Stimulated activated effector memory CD8-positive, alpha-beta T cell treated with anti-CD3 and anti-CD28 coated beads, Interleukin-12 subunit alpha, Interleukin-12 subunit beta, amount 100 ng/mL, for 72 hours (primary cell): ENCODE measurements around the gene RBM6.
"Not testable (repeated sequence)": the region's sequence is repeated elsewhere in the genome, so short reads cannot be mapped to it uniquely, and the experiment has no call there.

Experiments
- ATAC-seq: fragments of 150-1000 bp; cut with Tn5 transposase; 2 replicates; pipeline ENCODE4 v1.10.0; 2021
- DNase-seq, 2 donors: peaks; one replicate each; pipeline ENCODE4 v3.0.0; 2021 to 2022; ENCODE audit warnings: low spot score in 2 of 2
- H3K27ac Mint-ChIP-seq: one replicate; pipeline ENCODE4 v1.8.0; 2022; ENCODE audit warnings: mild to moderate bottlenecking, mixed read lengths
- H3K36me3 Mint-ChIP-seq: one replicate; pipeline ENCODE4 v1.8.0; 2022; ENCODE audit warnings: mild to moderate bottlenecking, mixed read lengths
- H3K4me1 Mint-ChIP-seq: one replicate; pipeline ENCODE4 v1.8.0; 2022; ENCODE audit warnings: mixed read lengths
- H3K4me3 Mint-ChIP-seq: one replicate; pipeline ENCODE4 v1.8.0; 2022; ENCODE audit warnings: mild to moderate bottlenecking, mixed read lengths
- H3K9me3 Mint-ChIP-seq: one replicate; pipeline ENCODE4 v1.8.0; 2022; ENCODE audit warnings: mixed read lengths

Gene RBM6

DNA sequence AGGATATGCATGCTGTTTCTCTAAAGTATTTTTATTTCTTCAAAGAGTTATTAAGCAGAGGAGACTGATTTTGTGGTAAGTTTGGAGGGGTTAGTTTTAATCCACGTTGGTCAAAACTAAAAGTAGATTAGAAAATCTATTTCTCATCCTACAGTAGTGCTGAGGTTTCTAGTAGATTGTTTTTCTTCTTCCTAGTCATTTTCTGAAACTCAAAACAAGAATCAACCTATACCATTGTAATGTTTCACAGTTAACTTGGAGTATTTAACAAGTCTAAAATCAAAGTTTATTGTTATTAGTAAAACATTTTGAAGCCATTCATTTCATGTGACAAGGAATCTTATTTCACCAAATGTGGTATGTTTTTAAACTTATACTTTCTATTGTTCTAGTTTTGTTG lies 57.9 kb downstream of the RBM6 start:
- ATAC-seq: peak; percentile 65
- peaks cover 61% of the 10 kb centered on the region for H3K36me3 Mint-ChIP-seq
- peak overlapping the region; percentile 18 for H3K27ac Mint-ChIP-seq
- no peak overlapping the region for H3K4me3 Mint-ChIP-seq
- no peak for DNase-seq
- peaks cover 8% of the 10 kb centered on the region for H3K4me1 Mint-ChIP-seq
- no peaks in the 10 kb centered on the region for H3K9me3 Mint-ChIP-seq

DNA sequence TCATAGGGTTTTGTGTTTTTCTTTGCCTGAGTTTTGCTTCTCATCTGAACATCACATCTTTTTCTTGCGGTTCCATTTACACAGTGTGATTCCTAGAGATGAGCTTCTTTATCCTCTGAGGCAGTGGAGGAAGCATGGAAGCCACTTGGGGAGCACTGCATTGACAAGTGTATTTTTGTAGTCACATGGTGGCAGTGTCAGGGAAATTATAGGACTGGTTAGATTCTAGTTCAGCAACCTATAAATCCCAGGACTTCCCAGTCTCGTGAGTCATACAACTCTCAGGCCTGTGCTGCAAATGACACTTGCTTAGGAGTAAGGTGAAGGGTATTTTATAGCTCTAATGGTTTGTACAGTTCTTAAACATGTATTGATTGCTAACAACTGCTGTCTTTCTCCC lies 58.4 kb downstream of the RBM6 start:
- peaks cover 62% of the 10 kb centered on the region for H3K36me3 Mint-ChIP-seq
- H3K4me3 Mint-ChIP-seq: no peak overlapping the region
- DNase-seq (no peak), ATAC-seq (no peak)
- H3K4me1 Mint-ChIP-seq: peaks cover 8% of the 10 kb centered on the region
- H3K27ac Mint-ChIP-seq: peak overlapping the region; percentile 18
- no peaks in the 10 kb centered on the region for H3K9me3 Mint-ChIP-seq

DNA sequence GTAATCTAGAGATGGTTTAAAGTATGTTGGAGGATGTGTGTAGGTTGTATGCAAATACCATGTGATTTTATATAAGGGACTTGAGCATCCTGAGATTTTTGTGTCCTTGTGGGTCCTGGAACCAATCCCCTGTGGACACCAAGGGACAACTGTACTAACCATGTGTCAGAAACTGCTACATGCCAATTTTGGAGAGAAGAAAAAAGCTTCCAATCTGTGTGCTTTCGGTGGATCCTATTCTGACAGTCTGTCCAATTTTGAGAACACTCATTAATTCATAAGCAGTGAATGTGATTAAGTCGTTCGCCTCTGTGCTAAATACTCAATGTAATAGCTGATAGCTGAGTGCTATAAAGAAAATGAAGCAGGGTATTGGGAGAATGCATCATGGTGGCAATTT lies 61.6 kb downstream of the RBM6 start:
- Mint-ChIP-seq H3K4me1 (peaks cover 8% of the 10 kb centered on the region), H3K27ac (no peak overlapping the region), H3K4me3 (no peak overlapping the region), H3K9me3 (no peaks in the 10 kb centered on the region), H3K36me3 (peaks cover 55% of the 10 kb centered on the region)
- DNase-seq: no peak
- no peak for ATAC-seq

DNA sequence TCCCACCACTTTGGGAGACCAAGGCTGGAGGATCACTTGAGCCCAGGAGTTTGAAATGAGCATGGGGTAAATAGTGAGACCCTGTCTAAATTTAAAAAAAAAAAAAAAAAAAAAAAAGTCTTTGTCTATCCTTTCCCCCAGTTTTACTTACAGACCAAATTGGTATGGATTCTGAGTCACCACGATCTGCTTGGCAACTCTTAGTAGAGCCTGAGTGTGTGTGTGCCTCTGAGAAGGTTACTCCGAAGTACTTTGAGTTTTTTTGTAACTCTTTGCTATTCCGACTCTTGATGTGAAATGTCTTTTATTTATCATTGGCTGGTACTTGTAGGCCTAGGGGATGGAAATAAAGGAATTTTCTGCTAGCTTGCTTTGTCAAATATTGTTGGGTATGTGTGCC lies 63.3 kb downstream of the RBM6 start:
- H3K4me1 Mint-ChIP-seq: no peaks in the 10 kb centered on the region
- H3K27ac Mint-ChIP-seq: no peak overlapping the region
- H3K9me3 Mint-ChIP-seq: no peaks in the 10 kb centered on the region
- ATAC-seq (no peak), DNase-seq (no peak)
- H3K36me3 Mint-ChIP-seq: peaks cover 67% of the 10 kb centered on the region
- no peak overlapping the region for H3K4me3 Mint-ChIP-seq

DNA sequence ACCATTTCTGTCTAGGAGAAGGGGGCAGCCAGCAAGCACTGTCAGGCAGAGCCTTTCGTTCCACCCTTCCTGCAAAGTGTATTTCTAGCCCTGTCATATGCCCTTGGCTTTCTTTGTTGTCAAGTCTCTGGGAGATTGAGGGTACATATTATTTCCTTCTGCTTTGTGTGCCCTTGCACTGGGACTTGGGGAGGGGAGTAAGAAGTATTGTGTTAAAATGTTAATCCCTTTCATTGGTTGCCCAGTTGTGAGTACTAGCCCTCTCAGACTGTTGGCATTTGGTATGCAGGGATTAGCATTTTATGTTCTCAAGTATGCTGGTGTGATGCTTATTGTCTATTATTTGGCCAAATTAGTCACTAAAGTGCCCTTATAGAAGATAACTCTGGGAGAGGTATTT lies 63.9 kb downstream of the RBM6 start:
- DNase-seq: no peak
- H3K36me3 Mint-ChIP-seq: peaks cover 68% of the 10 kb centered on the region
- H3K4me3 Mint-ChIP-seq: no peak overlapping the region
- H3K27ac Mint-ChIP-seq: peak overlapping the region; percentile 30
- ATAC-seq: no peak
- no peaks in the 10 kb centered on the region for H3K4me1 Mint-ChIP-seq
- H3K9me3 Mint-ChIP-seq: no peaks in the 10 kb centered on the region

DNA sequence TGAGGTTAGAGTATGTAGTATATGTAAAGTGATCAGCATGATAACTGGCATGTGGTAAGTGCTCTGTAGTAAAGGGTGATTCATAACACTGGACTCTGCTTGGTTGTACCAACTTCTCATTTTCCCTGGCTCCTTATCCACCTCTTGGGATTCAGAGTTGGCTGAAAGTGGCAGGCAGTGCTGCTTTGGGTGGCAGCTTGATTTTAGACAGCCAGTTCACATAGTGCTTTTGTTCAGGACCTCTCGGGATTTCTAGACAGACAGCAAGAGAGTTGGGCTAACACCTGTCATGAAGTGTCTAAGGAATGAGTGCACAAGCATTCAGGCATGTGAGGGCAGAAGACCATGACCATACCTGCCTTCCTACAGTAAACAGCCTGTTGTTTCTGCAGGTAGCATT lies 69.0 kb downstream of the RBM6 start:
- H3K4me1 Mint-ChIP-seq: no peaks in the 10 kb centered on the region
- no peak for DNase-seq
- peak overlapping the region; percentile 26 for H3K27ac Mint-ChIP-seq
- H3K4me3 Mint-ChIP-seq: no peak overlapping the region
- no peaks in the 10 kb centered on the region for H3K9me3 Mint-ChIP-seq
- ATAC-seq: no peak
- H3K36me3 Mint-ChIP-seq: peaks cover 52% of the 10 kb centered on the region

DNA sequence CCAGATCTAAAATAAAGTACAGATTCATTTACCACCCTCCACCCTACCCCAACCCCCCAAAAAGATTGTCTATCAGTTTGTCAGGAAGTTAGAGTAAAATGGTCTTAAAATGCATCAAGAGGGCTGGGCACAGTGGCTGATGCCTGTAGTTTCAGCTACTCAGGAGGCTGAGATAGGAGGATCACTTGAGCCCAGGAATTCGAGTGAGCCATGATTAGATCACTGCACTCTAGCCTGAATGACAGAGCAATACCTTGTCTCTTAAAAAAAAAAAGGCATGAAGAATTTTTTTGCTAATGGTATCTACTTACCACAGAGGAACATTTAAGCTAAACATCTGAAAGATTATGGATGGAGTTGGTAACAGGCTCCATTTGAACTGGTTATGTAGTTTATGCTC lies 71.0 kb downstream of the RBM6 start:
- Mint-ChIP-seq H3K36me3 (peaks cover 58% of the 10 kb centered on the region), H3K9me3 (no peaks in the 10 kb centered on the region), H3K27ac (no peak overlapping the region), H3K4me3 (no peak overlapping the region), H3K4me1 (peaks cover 3% of the 10 kb centered on the region)
- DNase-seq: no peak
- ATAC-seq: no peak

DNA sequence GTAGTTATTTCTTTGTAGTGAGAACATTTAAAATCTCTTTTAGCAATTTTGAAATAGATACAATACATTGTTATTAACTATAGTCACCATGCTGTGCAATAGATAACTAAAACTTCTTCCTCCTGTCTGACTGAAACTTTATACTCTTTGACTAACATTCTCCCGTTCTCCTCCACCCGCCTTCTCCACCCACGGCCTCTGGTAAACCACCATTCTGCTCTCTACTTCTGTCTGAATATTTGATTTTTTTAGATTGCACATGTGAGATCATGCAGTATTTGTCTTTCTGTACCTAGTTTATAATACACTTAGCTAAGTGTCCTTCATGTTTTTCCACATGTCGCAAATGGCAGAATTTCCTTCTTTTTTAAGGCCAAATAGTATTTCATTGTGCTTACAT lies 76.0 kb downstream of the RBM6 start:
- H3K9me3 Mint-ChIP-seq: no peaks in the 10 kb centered on the region
- no peak overlapping the region for H3K4me3 Mint-ChIP-seq
- DNase-seq: no peak
- H3K4me1 Mint-ChIP-seq: peaks cover 6% of the 10 kb centered on the region
- H3K27ac Mint-ChIP-seq: no peak overlapping the region
- peaks cover 79% of the 10 kb centered on the region for H3K36me3 Mint-ChIP-seq
- no peak for ATAC-seq

DNA sequence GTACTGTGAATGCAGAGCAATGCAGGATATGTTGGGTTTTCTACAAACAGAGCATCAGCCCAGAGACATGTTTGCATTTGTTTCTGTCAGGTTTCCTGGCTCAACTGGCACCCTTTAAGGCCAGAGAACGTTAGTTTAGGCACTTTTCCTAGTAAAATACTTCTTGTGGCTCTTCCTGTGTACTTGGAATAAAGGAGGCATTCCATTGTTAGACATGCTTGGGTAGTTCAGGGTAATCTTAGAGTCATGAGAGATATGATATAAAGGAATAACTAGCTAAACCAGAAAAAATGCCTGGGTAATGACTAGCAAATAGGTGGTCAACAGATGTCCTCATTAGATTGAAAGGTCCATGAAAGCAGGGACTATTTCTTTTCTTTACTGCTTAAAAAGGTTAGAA lies 88.4 kb downstream of the RBM6 start:
- H3K27ac Mint-ChIP-seq: no peak overlapping the region
- DNase-seq (no peak), ATAC-seq (no peak)
- H3K9me3 Mint-ChIP-seq: no peaks in the 10 kb centered on the region
- no peak overlapping the region for H3K4me3 Mint-ChIP-seq
- H3K36me3 Mint-ChIP-seq: peaks cover 39% of the 10 kb centered on the region
- H3K4me1 Mint-ChIP-seq: peaks cover 12% of the 10 kb centered on the region

DNA sequence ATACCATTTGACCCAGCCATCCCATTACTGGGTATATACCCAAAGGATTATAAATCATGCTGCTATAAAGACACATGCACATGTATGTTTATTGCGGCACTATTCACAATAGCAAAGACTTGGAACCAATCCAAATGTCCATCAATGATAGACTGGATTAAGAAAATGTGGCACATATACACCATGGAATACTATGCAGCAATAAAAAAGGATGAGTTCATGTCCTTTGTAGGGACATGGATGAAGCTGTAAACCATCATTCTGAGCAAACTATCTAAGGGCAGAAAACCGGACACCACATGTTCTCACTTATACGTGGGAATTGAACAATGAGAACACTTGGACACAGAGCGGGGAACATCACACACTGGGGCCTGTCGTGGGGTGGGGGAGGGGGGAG lies 91.3 kb downstream of the RBM6 start:
- not testable (repeated sequence) for H3K27ac Mint-ChIP-seq, DNase-seq, H3K9me3 Mint-ChIP-seq, ATAC-seq, H3K4me3 Mint-ChIP-seq
- Mint-ChIP-seq H3K36me3 (peaks cover 40% of the 10 kb centered on the region), H3K4me1 (peaks cover 12% of the 10 kb centered on the region)

DNA sequence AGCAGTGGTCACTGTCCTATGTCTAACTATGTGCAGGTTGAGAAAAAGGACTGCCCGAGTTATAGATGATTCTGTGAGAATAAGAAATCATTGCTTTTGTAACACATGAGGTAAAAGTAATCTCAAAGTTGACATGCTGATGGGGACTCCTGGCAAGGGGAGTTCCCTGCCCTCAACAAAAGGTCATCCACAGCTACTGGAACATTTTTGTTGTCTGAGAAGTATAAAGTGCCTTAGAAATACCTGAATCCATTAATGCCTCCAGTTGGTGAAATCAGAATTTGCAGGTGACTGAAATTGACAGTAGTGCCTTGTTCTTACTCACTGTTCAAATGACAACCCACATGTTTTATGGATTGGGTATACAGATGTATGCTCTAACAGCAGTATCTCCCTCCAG lies 105.0 kb downstream of the RBM6 start:
- Mint-ChIP-seq H3K4me1 (no peaks in the 10 kb centered on the region), H3K4me3 (no peak overlapping the region), H3K27ac (peak overlapping the region; percentile 65), H3K36me3 (peaks cover 34% of the 10 kb centered on the region), H3K9me3 (no peaks in the 10 kb centered on the region)
- ATAC-seq (no peak), DNase-seq (no peak)

DNA sequence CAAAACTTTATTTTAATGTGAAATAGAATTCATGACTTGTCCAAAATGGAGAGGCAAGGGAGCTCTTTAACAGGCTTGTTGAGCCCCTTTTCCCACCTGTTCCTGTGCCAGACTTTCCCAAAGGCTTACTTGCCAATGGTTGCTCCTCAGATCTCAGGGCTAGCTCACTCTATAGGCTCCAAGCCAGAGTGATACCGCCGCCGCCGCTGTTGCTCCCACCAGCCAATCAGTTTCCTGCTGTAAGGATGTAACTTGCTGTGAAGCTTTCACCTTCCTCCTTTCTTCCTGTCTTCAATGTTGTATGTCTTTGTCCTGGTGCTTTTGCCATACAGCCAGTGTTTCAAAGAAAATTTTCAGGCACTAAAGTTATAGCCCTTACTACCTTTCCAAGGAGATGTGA lies 107.5 kb downstream of the RBM6 start:
- Mint-ChIP-seq H3K36me3 (peaks cover 58% of the 10 kb centered on the region), H3K4me3 (no peak overlapping the region), H3K27ac (peak overlapping the region; percentile 70), H3K9me3 (no peaks in the 10 kb centered on the region), H3K4me1 (peaks cover under 1% of the 10 kb centered on the region)
- DNase-seq (no peak), ATAC-seq (no peak)

DNA sequence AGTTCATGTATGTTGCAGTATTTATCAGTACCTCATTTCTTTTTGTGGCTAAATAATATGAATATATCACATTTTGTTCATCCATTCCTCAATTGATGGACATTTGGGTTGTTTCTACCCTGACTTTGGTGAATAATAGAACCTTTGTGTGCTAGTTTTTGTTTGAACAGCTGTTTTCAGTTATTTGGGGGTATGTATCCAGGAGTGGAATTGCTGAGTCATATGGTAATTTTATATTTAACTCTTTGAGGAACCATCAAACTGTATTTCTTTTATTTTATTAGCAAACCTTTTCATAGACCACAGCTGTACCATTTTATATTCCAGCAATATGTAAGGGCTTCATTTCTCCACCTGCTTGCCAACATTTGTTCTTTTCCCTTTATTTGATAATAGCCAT lies 110.4 kb downstream of the RBM6 start:
- peaks cover 6% of the 10 kb centered on the region for H3K4me1 Mint-ChIP-seq
- H3K27ac Mint-ChIP-seq: peak overlapping the region; percentile 8
- no peak overlapping the region for H3K4me3 Mint-ChIP-seq
- DNase-seq (no peak), ATAC-seq (no peak)
- H3K36me3 Mint-ChIP-seq: peaks cover 87% of the 10 kb centered on the region
- H3K9me3 Mint-ChIP-seq: no peaks in the 10 kb centered on the region

DNA sequence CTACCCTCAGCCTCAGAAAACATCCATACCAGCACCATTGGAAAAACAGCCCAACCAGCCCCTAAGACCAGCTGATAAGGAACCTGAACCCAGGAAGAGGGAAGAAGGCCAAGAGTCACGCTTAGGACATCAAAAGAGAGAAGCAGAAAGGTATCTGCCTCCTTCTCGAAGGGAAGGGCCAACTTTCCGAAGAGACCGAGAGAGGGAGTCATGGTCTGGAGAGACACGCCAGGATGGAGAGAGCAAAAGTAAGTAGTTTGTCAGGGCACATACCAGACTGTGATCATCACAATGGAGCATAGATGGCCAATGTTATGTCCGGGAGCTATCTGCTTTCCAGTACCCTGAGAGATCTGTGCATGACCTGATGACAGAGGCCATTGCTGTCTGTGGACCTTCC lies 117.8 kb downstream of the RBM6 start:
- H3K36me3 Mint-ChIP-seq: peaks cover 100% of the 10 kb centered on the region
- H3K27ac Mint-ChIP-seq: no peak overlapping the region
- H3K4me1 Mint-ChIP-seq: peaks cover 2% of the 10 kb centered on the region
- no peak for DNase-seq
- H3K4me3 Mint-ChIP-seq: no peak overlapping the region
- no peaks in the 10 kb centered on the region for H3K9me3 Mint-ChIP-seq
- ATAC-seq: no peak

DNA sequence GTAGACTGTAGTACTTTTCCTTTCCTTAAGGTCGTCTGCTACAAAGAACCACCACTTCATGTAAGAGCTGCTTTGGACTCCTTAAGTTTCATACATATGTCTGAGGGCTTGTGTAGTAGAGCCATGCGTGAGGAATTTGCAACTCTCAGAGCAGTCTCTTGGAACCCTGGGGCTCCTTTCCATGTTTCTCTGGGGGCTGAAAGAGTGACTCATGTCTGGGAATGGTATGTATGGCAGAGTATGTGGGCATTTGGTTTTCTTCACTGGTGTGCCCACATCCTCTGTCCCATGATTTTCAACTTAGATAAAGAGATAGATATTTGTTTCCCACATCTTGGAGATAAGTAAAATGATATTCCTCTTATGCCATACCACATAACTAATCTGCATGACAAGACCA lies 128.2 kb downstream of the RBM6 start:
- Mint-ChIP-seq H3K27ac (peak overlapping the region; percentile 1), H3K36me3 (peaks cover 100% of the 10 kb centered on the region), H3K4me1 (no peaks in the 10 kb centered on the region), H3K4me3 (no peak overlapping the region), H3K9me3 (no peaks in the 10 kb centered on the region)
- no peak for ATAC-seq
- no peak for DNase-seq

DNA sequence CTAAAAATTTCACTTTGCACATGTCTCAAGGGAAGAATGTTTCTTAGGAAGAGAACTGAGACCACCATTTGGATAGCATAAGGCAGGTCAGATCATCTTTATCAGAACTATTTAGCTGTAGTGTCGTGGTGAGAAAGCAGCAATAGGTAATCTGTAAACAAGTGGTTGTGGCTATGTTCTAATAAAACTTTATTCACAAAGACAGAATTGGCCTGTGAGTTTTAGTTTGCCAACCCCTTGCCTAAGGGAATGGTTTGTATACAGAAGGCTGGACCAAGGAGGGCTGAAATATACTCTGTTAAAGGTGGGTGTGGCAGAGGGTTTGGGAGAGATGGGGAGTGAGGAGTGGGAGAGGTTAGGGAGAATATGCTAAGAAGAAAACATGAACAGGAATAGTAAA lies 138.1 kb downstream of the RBM6 start:
- no peaks in the 10 kb centered on the region for H3K9me3 Mint-ChIP-seq
- H3K4me1 Mint-ChIP-seq: no peaks in the 10 kb centered on the region
- H3K27ac Mint-ChIP-seq: peak overlapping the region; percentile 78
- ATAC-seq (no peak), DNase-seq (no peak)
- H3K36me3 Mint-ChIP-seq: peaks cover 51% of the 10 kb centered on the region
- no peak overlapping the region for H3K4me3 Mint-ChIP-seq

DNA sequence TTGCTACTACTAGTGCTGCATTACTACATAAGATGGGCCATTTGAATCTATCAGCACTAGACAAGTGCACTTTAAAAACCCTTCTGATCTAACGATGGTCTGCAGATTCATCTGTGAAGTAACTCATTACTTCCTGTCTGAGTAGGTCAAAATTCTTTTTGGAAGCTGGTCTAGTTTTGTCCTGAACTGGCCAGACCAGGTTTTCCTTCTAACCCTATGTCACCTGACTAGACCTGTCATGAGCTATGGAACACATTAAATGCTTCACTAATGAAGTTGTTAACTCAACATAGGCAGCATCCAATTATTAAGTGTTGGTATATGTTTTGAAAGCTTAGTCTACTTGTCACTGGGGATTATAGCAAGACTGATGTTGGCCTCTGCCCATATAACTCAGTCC lies 138.7 kb downstream of the RBM6 start:
- no peaks in the 10 kb centered on the region for H3K9me3 Mint-ChIP-seq
- no peaks in the 10 kb centered on the region for H3K4me1 Mint-ChIP-seq
- H3K27ac Mint-ChIP-seq: peak overlapping the region; percentile 78
- H3K36me3 Mint-ChIP-seq: peaks cover 46% of the 10 kb centered on the region
- DNase-seq: no peak
- no peak overlapping the region for H3K4me3 Mint-ChIP-seq
- peak; percentile 26 for ATAC-seq
